HG03354 (cell line): ENCODE results near the gene GLYR1.

ENCODE experiments used
- ATAC-seq: cut with Tn5 transposase; IDR thresholded peaks from one replicate; pipeline ENCODE4 v1.9.1; 2021; ENCODE audit warnings: mild to moderate bottlenecking; ENCODE audit not compliant: unreplicated experiment, poor library complexity, severe bottlenecking

Gene GLYR1

DNA sequence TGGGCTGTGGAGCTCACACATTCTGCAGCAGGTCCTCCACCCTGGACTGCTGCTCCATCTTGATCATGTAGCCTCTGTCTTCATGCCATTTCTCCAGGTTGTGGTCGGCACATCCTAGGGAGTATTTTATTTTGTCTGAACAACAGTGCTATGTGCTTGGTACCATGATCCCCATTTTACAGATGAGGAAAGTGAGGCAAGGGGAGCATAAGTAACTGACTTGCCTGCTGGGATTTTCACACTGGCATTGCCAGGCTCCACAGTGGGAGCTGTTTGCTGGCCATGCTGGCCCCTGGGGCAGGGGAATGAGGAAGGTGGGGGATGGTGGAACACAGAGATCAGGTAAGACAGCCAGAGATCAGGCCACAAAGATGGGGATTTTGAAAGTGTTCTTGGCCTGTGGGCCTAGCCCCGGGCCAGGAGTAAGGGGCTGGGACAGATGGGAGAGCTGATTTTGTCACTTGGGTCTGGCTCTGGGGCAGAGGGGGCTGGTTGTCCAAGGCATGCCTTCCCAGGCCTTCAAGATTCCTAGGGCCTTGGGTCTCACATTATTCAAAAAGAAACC, 70.9 kb downstream of the GLYR1 start:
- ATAC-seq: no peak

DNA sequence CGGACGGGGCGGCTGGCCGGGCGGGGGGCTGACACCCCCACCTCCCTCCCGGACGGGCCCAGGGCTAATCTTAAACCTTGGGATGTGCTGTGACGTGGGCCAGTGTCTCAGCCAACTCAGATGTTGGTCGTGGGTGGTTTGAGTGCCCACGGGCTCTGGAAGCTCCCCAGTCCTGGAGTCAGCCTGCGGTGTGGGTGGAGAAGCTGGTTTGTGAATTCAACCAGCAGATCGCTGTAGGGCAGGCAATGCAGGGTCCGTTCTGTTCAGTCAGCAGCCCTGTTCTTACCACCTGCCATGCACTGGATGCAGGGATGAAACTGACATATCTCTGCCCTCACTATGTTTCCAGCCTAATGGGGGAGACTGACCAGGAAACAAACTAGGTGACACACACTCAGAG, 72.1 kb downstream of the GLYR1 start:
- ATAC-seq: no peak

- no peak for ATAC-seq
Observed at GRCh38 chr16:4772351-4772750, 74.7 kb downstream of the GLYR1 start.

DNA sequence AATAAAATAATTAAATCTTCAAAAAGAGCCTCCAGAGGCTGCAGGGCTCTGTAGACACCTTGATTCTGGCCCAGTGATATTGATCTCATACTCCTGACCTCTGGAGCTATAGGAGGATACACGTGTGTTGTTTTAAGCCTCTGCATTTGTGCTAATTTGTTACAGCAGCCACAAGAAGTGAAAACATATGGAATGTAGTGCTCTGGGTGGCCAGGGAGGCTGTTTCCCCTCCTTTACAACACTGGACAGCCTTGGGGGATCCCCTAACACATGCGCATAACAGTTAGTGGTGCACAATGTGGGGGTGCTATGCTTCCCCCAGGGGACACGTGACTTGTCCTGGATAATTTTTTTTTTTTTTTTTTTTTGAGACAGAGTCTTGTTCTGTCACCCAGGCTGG, 75.4 kb downstream of the GLYR1 start:
- ATAC-seq: no peak

GRCh38 chr16:4769306-4769638, 77.8 kb downstream of the GLYR1 start:
- ATAC-seq: no peak

GRCh38 chr16:4768549-4769305, 78.4 kb downstream of the GLYR1 start:
- peak; percentile 70 for ATAC-seq

GRCh38 chr16:4767872-4768548, 79.1 kb downstream of the GLYR1 start:
- ATAC-seq: peak; percentile 2

GRCh38 chr16:4766875-4767628, 80.0 kb downstream of the GLYR1 start, which contains the start of gene ZNF500:
Gene ZNF500, minus strand, starts transcription at chr16:4767162. Its CDS starts 1,184 bp downstream, at chr16:4765978.
- peak; percentile 86 for ATAC-seq

DNA sequence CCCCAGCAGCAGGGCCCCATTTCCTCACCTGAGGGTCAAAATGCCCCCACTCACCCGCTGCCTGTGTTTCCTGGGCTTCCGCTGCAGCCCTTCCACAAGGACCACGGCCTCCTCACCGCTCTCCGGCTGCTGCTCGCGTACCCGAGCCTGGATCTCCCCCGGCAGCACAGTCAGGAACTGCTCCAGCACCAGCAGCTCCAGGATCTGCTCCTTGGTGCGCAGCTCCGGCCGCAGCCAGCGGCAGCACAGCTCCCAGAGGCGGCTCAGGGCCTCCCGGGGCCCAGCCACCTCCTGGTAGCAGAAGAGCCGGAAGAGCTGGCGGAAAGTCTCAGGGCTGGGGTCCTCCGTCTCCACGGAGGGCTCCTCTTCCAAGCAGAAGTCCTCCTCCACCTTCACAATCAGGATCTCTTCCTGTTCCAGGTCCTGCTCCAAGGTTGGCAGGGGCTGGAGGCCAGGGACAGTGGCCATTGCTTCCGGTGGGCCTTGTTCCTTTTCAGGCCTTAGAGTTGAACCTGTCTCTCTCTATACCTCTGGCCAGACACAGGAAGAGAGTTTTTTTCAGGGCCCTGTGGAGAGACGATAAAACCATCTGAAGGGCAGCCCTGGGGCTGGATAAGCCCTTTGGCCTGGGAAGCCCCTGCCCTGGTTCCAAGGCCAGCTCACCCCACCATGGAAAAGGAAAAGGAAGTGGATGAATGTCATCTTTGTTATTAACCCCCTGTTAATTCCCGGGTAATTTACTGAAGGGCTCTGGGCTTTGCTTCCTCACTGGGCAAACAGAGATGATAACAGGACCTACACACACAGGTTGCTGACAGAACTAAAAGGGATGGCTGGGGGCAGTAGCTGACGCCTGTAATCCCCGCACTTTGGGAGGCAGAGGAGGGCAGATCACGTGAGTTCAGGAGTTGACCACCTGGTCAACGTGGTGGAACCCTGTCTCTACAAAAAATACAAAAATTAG, 81.3 kb downstream of the GLYR1 start:
- no peak for ATAC-seq

- no peak for ATAC-seq
Observed at GRCh38 chr16:4763791-4764190, 83.3 kb downstream of the GLYR1 start.

DNA sequence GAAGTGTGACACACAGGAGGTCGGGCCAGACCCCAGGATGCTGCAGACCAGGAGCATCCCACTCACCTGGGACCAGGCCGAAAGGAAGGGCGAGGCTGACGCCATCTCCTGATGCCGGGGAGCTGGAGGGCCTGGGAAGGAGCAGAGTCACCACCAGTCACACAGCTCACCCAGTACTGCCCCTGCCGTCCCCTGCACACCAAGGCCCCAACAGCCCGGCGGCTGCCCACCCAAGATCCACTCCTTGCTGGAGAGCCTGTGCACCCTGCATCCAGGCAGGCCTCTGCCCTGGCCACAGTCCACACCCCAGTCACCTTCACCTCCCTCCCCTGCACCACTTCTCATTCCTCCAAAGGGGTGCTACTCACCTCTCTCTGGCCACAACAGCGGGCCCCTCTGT, 84.9 kb downstream of the GLYR1 start:
- no peak for ATAC-seq

- ATAC-seq: no peak
Observed at GRCh38 chr16:4760221-4760910, 86.7 kb downstream of the GLYR1 start.

DNA sequence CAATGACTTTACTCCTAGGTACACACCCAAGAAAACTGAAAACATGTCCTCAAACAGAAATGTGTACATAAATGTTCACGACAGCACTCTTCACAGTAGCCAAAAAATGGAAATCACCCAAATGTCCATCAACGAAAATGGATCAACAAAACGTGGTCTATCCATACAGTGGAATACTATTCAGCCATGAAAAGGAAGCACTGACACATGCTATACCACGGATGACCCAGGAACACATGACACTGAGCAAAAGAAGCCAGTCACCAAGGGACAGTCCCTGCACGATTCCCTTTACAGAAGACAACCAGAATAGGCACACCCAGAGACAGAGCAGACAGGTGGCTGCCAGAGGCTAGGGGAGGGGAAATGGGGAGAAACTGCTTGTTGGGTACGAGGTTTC, 91.4 kb downstream of the GLYR1 start:
- ATAC-seq: no peak

DNA sequence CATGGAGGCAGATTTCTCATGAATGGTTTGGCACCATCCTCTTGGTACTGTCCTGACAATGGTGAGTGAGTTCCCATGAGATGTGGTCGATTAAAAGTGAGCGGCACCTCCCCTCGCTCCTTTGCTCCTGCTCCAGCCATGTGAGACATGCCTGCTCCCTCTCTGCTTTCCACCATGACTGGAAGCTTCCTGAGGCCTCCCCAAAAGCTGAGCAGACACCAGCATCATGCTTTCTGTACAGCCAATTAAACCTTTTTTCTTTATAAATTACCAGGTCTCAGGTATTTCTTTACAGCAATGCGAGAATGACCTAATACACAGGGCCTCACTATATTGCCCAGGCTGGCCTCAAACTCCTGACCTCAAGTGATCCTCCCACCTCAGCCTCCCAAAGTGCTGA, 92.2 kb downstream of the GLYR1 start:
- no peak for ATAC-seq

GRCh38 chr16:4753227-4753626, 93.9 kb downstream of the GLYR1 start:
- ATAC-seq: no peak
